SU-DHL-6 (cell line): Measurements from ENCODE around the gene SUPT6H.

Source experiments
- CTCF ChIP-seq: fragments of 200-600 bp; sonication (generic); IDR thresholded peaks from one replicate; pipeline ENCODE4 v1.5.1; 2017; ENCODE audit warnings: antibody characterized with exemption, mild to moderate bottlenecking, low read length, moderate library complexity; ENCODE audit not compliant: insufficient read depth, poor library complexity, severe bottlenecking
- EZH2phosphoT487 ChIP-seq: fragments of 200-600 bp; sonication (generic), shearing (Covaris generic); conservative IDR thresholded peaks from 2 replicates; pipeline ENCODE4 v1.6.1; 2018; ENCODE audit warnings: mild to moderate bottlenecking, antibody characterized with exemption, low read length, moderate library complexity, mixed read lengths

- TF ChIP-seq CTCF, result no peak
- no peak for TF ChIP-seq EZH2phosphoT487
Measured at GRCh38 chr17:28686296-28686695, 24.3 kb downstream of the SUPT6H start.
